IPS-11a (cell line): ENCODE measurements around the gene PLA2G4A.

Experiments
- H3K4me3 ChIP-seq: one replicate; pipeline ENCODE4 v1.5.1; 2013; ENCODE audit warnings: low read depth, low read length, control low read depth

The PLA2G4A gene

GRCh38 chr1:186831168-186831567, 2.4 kb downstream of the PLA2G4A start:
- H3K4me3 ChIP-seq, result no peak overlapping the region

DNA sequence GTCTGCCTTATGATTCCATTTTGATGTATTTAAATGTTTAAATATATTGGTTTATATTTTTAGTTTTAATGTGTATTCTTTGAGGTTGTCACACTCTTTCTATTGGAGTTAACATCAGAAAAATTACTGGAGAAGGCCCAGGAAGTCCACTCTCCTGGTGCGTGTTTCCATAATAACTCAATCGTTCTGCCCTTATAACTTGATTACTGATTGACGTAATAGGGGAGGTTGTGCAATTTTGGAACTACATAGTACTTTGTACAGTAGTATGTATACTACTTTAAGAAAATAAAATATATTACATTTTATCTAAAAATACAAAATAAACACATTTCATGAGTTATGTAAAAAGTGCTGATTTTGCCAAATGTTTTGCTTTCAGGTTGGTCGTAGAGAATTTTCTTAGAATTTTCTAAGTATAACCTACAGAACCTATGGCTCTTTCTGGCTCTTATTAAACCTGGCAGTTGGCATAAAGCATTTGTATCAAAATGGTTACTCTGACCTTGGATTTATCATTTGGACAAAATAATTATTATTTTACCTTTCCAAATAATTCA, 5.7 kb downstream of the PLA2G4A start:
- H3K4me3 ChIP-seq, result no peak overlapping the region

DNA sequence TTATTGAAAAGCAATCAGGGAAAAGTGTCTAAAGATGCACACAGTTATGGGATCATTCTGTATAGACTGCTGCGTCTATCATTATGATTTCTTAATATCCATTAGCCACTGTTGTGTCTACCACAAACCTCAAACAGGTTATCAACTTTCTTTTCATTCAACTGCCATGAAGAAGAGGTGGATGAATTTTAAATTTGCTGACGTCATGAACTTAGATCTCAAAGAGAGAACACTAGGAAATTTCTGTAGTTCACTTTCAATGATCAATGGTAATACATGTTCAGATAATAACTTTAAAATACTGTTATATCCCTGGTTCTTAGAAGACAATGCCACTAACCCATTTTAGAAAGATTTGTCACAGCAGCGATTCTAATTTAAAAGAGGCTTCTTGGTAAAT, 6.7 kb downstream of the PLA2G4A start:
- no peak overlapping the region for H3K4me3 ChIP-seq

DNA sequence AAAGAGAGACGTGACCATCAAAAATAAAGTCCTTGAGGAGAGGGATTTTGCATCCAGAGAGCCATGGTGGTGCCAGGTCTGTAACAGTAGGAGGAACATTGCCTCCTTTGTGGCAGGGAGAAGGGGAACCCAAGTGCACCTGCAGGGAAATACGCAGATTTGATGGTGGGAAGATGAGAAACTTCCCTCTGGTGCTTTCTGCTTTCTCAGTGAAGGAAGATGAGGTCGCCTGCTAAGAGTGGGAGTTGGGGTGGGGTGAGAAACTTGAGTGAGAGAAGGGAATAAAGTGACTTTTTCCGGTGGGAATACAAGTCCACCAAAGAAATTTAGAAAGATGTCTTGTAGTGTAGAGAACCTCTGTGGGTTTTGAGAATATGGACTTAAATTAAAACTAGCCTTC, 9.1 kb downstream of the PLA2G4A start:
- H3K4me3 ChIP-seq, result no peak overlapping the region

DNA sequence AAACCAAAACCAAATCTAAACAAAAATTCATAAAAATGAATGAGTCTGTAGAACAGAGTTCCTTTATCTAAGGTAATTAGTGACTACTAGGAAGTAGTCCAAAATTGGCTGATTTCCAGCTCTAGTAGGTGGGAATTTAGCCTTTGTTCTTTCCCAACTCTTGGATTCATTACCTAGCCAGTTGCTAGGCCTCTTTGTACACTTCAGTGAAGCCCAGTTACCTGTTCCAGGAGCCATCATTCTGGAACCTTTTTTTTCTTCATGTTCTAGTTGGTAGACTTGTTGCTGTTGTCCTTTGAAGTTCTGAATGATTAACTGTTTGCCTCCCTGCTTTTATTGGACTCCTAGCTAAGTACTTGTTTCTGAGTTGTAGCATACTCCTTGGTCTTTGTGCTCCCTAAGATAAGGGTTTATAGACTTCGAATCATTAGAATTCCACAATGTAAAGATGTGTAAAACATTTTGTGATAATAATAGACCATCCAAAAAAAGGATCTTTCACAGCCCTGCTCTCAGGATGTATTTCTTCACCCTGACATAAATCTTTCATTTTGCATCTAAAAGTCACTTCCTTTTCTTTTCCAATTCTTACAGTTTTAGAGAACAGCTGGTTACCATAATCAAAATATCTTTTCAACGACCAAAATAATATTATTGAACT, 9.8 kb downstream of the PLA2G4A start:
- no peak overlapping the region for H3K4me3 ChIP-seq

- H3K4me3 ChIP-seq, result no peak overlapping the region
Observed at GRCh38 chr1:186839041-186839400, 10.3 kb downstream of the PLA2G4A start.

- H3K4me3 ChIP-seq, result no peak overlapping the region
Observed at GRCh38 chr1:186841599-186841998, 12.8 kb downstream of the PLA2G4A start.

DNA sequence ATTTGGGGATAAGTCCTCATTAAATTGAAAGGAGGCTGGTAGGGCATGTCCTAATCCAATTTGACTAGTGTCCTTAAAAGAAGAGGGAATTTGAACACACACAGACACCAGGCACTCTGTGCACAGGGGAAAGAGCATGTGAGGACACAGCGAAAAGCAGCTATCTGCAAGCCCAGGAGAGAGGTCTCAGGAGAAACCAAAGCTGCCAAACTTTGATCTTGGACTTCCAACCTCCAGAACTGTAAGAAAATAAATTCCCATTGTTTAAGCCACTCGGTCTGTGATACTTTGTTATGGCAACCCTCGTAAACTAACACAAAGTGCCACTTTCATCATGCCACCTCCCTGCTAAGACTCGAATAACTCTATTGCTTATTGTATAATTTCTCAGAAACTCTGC, 13.8 kb downstream of the PLA2G4A start:
- no peak overlapping the region for H3K4me3 ChIP-seq

GRCh38 chr1:186843226-186843625, 14.5 kb downstream of the PLA2G4A start:
- no peak overlapping the region for H3K4me3 ChIP-seq

GRCh38 chr1:186843931-186844330, 15.2 kb downstream of the PLA2G4A start:
- H3K4me3 ChIP-seq, result no peak overlapping the region

GRCh38 chr1:186845576-186846210, 16.9 kb downstream of the PLA2G4A start:
- no peak overlapping the region for H3K4me3 ChIP-seq

DNA sequence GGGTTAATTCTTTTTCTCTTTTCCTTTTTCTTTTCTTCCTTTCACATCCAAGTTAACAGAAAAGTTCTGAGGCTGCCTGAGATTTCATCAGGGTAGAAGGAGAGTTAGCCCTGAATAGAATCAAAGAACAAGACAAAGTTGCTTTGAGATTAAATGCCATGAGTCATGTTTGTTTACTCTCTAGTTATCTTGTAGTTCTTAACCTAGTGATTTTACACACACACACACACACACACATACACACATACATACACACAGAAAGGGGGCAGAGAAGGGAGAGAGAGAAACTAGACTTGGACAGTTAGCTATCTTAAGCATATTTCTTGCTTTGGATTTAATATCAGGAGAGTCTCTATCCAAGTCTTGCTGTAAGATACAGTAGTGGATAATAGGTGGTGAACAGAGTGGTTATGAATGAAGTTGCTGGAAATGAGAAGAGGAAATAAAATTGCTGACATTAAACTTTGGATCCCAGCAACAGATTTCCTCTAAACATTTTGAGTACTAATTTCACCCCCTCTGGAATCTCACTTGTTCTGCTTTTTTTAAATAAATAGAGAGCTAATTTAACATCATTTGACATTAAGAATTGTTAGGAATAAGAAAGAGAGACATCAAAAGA, 19.9 kb downstream of the PLA2G4A start:
- no peak overlapping the region for H3K4me3 ChIP-seq

DNA sequence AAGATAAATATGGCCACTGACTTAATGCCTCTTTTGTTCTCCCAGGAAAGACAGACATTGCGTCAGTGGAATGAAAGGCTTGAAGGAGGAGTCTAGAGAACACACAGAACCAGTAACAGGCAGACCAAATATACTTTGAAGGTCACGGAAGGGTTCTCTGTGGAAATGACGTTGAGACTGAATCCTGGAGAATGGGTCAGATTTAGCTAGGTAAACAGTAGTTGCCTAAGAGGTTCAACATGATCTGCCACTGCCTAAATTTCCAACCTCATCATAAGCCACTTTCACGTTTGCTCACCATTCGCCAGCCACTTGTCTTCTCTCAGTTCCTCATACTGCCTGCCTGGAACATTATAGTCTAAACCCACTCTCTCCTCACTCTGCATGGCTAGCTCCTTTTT, 20.5 kb downstream of the PLA2G4A start:
- H3K4me3 ChIP-seq, result no peak overlapping the region

DNA sequence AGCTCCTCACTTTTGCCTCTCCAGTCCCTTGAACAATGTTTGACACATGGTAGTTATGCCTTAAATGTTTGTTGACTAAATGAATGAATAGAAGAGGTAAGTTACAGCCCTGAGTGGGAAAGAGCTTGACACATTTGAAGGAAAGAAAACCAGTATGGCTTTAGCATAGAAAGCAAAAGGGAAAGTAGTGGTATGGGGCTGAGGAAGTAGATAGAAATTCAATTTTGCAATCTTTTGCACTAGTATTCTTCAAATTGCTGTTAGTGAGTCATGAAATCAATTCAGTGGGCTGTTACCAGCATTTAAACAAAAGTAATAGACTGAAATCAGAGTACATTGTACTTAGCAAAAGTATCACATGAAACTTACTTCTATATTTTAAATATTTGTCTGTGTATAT, 21.1 kb downstream of the PLA2G4A start:
- H3K4me3 ChIP-seq, result no peak overlapping the region

DNA sequence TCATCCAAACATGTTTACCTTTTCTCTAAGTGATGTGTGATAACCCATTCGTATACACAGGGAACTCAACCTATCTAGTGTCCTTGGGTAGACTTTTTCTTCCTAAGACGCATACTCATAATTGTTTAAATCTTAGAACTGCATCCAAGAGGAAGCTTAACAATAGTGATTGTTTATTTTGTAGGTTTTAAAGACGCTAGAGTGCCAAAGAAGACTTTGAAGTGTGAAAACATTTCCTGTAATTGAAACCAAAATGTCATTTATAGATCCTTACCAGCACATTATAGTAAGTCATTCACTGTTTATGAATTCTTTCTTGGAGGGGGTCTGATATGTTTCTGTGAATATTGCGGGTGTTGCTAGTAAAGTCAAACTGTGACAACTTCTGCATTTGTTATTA, 25.4 kb downstream of the PLA2G4A start:
- no peak overlapping the region for H3K4me3 ChIP-seq

DNA sequence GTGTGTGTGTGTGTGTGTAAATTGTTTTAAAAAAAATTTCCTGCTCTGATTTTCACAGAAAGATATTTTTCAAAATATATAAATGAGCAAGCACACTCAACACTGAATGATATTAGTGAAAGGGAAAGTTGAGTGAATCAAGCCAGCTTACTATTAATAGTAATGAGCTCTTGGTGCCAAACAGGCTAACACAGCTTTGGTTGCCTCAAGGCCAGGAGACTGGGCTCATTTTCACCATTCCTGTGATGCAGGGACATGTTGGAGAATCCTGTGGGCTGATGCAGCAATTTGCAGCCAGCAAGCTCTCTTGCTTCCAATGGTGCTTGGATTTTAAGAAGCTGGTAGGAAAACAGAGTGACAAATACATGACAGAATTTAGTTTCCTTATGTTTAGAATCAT, 30.2 kb downstream of the PLA2G4A start:
- H3K4me3 ChIP-seq, result no peak overlapping the region

- H3K4me3 ChIP-seq, result no peak overlapping the region
Observed at GRCh38 chr1:186859995-186860394, 31.2 kb downstream of the PLA2G4A start.

DNA sequence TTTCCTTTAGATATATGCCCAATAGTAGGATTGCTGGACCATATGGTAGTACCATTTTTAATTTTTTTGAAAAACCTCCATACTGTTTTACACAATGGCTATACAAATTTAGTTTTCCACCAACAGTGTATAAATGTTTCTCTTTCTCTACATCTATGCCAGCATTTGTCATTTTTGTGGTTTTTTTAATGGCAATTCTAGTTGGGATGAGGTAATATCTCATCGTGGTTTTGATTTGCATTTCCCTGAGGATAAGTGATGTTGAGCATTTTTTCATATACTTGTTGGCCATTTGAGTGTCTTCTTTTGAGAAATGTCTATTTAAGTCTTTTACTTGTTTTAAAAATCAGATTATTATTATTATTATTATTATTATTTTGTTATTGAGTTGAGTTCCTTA, 35.5 kb downstream of the PLA2G4A start:
- no peak overlapping the region for H3K4me3 ChIP-seq

DNA sequence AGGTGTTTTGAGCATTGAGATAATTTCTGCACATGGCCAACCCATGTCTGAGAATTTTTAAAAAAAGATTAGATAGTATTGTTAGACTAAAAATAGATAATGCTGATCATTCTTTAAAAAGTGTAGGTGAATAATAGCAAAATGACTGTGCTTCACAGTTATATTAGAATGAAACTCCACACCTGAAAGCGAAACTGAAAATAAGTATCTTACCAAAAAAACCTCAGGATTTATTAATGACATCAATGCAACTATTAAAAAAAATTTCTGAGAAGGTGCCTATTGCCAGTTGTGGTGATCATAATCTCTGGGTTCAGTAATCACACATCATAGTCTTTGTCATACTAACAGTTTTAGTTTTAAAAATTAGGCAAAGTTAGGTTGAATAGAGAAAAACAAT, 36.5 kb downstream of the PLA2G4A start:
- no peak overlapping the region for H3K4me3 ChIP-seq

- H3K4me3 ChIP-seq, result no peak overlapping the region
Observed at GRCh38 chr1:186865857-186866256, 37.1 kb downstream of the PLA2G4A start.

- no peak overlapping the region for H3K4me3 ChIP-seq
Observed at GRCh38 chr1:186869526-186870228, 40.9 kb downstream of the PLA2G4A start.

DNA sequence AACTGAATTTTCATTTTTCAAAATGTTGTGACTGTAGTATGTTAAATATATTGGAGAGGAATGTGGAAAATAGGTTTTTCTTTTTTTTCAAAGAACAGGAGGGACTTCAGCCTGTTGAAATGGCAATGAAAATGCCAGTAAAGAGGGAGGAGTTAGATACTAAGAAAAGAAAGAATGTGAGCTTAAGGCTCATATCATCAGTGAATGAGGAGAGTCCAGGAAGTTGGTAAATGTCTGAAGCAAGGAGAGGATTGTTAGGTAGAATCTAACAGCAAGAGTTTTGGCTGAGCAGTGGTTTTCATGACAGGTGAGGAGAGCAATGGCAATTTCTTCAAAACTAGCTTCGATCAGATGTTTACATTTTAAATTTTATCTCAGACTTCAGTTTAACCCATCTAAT, 43.0 kb downstream of the PLA2G4A start:
- H3K4me3 ChIP-seq, result no peak overlapping the region
